Fibroblast of lung (primary cell): ENCODE data around the gene DVL1.

Experiments
- EZH2 ChIP-seq: IDR thresholded peaks from 2 replicates; pipeline ENCODE4 v1.5.1; 2012; ENCODE audit warnings: low read length, control low read depth, mild to moderate bottlenecking; ENCODE audit errors: missing control alignments
- TF ChIP-seq, protein P1 (sequence below), 2 donors: IDR thresholded peaks in 1 of 2; conservative IDR thresholded peaks in 1 of 2; 1 replicate in 1 of 2; 2 replicates in 1 of 2; pipeline ENCODE4 v1.5.1; 2011 to 2012; ENCODE audit warnings: low read length in 2 of 2, control low read depth in 1 of 2, inconsistent platforms in 1 of 2, low read depth in 1 of 2, mild to moderate bottlenecking in 1 of 2

DNA sequence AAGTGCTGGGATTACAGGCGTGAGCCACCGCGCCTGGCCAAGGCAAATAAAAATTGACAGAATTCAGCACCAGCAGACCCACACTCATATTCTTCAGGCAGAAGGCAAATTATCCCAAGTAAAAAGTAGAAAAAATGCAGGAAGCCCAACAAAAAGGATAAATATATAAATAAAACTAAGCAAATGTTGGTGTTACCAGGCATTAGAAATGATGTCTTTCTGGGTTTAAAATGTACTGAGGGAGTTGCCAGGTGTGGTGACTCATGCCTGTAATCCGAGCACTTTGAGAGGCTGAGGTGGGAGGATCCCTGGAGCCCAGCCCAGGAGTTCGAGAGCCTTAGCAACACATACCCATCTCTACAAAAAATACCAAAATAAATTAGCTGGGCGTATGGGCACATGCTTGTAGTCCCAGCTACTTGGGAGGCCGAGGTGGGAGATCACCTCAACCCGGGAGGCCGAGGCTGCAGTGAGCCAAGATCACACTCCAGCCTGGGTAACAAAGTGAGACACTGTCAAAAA lies 31.0 kb downstream of the DVL1 start:
- TF ChIP-seq, protein P1, sequence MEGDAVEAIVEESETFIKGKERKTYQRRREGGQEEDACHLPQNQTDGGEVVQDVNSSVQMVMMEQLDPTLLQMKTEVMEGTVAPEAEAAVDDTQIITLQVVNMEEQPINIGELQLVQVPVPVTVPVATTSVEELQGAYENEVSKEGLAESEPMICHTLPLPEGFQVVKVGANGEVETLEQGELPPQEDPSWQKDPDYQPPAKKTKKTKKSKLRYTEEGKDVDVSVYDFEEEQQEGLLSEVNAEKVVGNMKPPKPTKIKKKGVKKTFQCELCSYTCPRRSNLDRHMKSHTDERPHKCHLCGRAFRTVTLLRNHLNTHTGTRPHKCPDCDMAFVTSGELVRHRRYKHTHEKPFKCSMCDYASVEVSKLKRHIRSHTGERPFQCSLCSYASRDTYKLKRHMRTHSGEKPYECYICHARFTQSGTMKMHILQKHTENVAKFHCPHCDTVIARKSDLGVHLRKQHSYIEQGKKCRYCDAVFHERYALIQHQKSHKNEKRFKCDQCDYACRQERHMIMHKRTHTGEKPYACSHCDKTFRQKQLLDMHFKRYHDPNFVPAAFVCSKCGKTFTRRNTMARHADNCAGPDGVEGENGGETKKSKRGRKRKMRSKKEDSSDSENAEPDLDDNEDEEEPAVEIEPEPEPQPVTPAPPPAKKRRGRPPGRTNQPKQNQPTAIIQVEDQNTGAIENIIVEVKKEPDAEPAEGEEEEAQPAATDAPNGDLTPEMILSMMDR (conservative IDR thresholded peaks at IDR 0.05 in 1 of 2, IDR thresholded peaks at IDR 0.05 in 1 of 2; ENCODE audit: low read depth in 1 of 2, low read length in 2 of 2), result no peak
- TF ChIP-seq EZH2, result no peak
